ENCODE measurements around the gene CENPU.
"Not testable (repeated sequence)": the region's sequence is repeated elsewhere in the genome, so short reads cannot be mapped to it uniquely, and the experiment has no call there.

The CENPU gene

DNA sequence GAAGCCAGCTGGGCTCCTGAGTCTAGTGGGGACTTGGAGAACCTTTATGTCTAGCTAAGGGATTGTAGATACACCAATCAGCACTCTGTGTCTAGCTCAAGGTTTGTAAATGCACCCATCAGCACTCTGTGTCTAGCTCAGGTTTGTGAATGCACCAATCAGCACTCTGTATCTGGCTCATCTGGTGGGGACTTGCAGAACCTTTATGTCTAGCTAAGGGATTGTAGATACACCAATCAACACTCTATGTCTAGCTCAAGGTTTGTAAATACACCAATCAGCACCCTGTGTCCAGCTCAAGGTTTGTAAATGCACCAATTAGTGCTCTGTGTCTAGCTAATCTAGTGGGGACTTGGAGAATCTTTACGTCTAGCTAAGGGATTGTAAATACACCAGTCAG is 7.8 kb upstream of the CENPU start:
- ATAC-seq; H3K27ac Mint-ChIP-seq; H3K4me1 Mint-ChIP-seq; H3K36me3 Mint-ChIP-seq; H3K9me3 Mint-ChIP-seq; DNase-seq (ENCODE audit: low spot score in 2 of 2); H3K4me3 Mint-ChIP-seq: not testable (repeated sequence)

DNA sequence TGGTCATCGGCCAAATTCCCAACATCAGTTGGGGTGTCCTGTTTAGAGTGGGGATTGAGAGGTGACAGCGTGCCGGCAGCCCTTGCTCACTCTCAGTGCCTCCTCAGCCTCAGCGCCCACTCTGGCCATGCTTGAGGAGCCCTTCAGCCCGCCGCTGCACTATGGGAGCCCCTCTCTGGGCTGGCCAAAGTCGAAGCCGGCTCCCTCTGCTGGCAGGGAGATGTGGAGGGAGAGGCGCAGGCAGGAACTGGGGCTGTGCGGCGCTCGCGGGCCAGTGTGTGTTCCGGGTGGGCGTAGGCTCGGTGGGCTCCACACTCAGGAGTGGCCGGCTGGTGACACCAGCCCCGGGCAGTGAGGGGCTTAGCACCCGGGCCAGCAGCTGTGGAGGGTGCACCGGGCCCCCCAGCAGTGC is 7.1 kb upstream of the CENPU start:
- H3K4me3 Mint-ChIP-seq: no peak overlapping the region
- no peak overlapping the region for H3K27ac Mint-ChIP-seq
- no peaks in the 10 kb centered on the region for H3K36me3 Mint-ChIP-seq
- no peak for ATAC-seq
- DNase-seq (ENCODE audit: low spot score in 2 of 2): no peak
- H3K4me1 Mint-ChIP-seq: peaks cover 7% of the 10 kb centered on the region
- H3K9me3 Mint-ChIP-seq: no peaks in the 10 kb centered on the region

DNA sequence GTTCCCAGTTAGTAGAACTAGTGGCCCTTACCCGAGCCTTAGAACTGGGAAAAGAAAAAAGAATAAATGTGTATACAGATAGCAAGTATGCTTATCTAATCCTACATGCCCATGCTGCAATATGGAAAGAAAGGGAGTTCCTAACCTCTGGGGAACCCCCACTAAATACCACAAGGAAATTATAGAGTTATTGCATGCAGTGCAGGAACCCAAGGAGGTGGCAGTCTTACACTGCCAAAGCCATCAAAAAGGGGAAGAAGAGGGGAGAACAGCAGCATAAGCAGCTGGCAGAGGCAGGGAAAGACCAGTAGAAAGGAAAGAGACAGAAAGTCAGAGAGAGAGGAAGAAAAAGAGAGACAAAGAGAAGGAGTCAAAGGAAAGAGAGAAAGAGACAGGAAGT is 5.7 kb upstream of the CENPU start:
- not testable (repeated sequence) for H3K36me3 Mint-ChIP-seq; H3K4me1 Mint-ChIP-seq; H3K27ac Mint-ChIP-seq; DNase-seq (ENCODE audit: low spot score in 2 of 2); H3K9me3 Mint-ChIP-seq; H3K4me3 Mint-ChIP-seq; ATAC-seq

DNA sequence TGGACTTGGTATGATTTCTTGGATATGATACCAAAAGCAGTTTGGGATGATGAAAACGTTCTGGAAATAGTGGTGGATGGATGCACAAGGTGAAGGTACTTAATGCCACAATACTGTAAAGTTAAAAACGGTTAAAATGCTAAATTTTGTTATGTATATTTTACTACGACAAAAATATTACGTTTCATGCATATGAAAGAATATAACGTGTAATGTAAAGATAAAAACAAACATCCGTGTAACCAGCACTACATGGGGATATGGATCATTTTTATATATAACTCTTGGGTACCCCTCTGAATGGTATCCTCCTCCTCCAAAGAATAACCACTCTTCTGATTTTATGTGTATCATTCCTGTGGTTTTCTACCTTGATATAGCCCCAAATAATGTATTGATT is 862 bp upstream of the CENPU start:
- H3K36me3 Mint-ChIP-seq: peaks cover 43% of the 10 kb centered on the region
- peaks cover 17% of the 10 kb centered on the region for H3K4me1 Mint-ChIP-seq
- H3K27ac Mint-ChIP-seq: peak overlapping the region; percentile 90
- no peak for ATAC-seq
- H3K4me3 Mint-ChIP-seq: peak overlapping the region; percentile 94
- H3K9me3 Mint-ChIP-seq: no peaks in the 10 kb centered on the region
- no peak for DNase-seq (ENCODE audit: low spot score in 2 of 2)

DNA sequence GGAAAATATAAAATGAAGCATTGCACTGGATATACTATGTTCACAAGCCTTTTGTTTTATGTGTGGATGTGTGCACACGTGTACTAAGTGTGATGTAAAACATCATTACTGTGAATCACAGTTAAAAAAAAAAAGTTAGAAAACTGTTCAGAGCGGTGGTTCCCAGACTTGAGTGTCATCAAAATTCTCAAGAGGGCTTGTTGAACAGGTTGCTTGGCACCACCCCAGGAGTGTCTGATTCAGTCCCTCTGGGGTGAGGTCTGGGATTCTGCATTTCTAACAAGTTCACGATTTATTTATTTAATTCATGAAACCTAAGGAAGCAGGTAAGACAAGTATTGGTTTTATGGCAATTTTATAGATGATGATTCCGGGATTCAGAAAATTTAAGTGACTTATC is 1.8 kb downstream of the CENPU start:
- H3K36me3 Mint-ChIP-seq: peaks cover 70% of the 10 kb centered on the region
- H3K27ac Mint-ChIP-seq: peak overlapping the region; percentile 76
- H3K9me3 Mint-ChIP-seq: no peaks in the 10 kb centered on the region
- peaks cover 18% of the 10 kb centered on the region for H3K4me1 Mint-ChIP-seq
- ATAC-seq (no peak), DNase-seq (ENCODE audit: low spot score in 2 of 2) (no peak)
- H3K4me3 Mint-ChIP-seq: peak overlapping the region; percentile 94

DNA sequence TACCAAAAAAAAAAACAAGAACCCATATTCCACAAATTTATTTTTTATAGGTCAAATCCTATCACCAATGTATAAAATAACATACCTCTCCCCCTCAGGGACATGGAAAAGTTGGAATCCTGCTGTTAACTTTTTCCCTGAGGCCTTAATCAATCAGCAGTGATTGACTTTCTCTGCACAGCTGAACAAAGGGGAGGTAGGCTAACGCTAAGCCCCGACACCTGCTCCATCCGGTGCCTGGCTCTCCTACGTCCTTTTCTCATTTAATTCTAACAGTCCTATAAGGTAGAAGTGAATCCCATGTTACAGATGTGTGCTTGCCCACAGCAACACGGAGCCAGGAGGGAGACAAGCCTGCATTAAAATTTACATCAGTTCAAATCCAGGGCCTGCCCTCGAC is 2.8 kb downstream of the CENPU start:
- no peak overlapping the region for H3K4me3 Mint-ChIP-seq
- H3K9me3 Mint-ChIP-seq: no peaks in the 10 kb centered on the region
- peaks cover 22% of the 10 kb centered on the region for H3K4me1 Mint-ChIP-seq
- no peak for ATAC-seq
- no peak for DNase-seq (ENCODE audit: low spot score in 2 of 2)
- H3K36me3 Mint-ChIP-seq: peaks cover 80% of the 10 kb centered on the region
- no peak overlapping the region for H3K27ac Mint-ChIP-seq

DNA sequence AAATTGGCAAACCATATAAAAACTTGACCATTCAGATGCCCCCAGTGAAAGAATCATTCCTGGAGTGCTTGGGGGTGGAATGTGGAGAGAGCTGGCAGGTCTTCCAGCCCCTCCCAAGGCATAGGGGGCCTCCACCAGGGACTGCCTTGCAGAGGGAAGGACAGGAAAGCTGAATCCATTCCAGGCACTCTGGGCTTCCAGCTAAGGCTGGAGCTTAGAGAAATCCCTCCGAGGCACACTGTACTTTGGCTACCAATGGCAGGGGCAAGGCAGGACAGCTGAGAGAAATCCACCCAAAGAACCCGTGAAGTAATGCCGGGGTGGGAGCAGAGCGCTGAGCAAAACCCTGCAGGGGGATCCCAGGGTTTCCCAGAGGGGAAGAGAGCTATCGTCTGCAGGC is 4.0 kb downstream of the CENPU start:
- Mint-ChIP-seq H3K27ac (no peak overlapping the region), H3K4me3 (no peak overlapping the region), H3K36me3 (peaks cover 89% of the 10 kb centered on the region), H3K9me3 (no peaks in the 10 kb centered on the region), H3K4me1 (peaks cover 25% of the 10 kb centered on the region)
- ATAC-seq (no peak), DNase-seq (ENCODE audit: low spot score in 2 of 2) (no peak)

DNA sequence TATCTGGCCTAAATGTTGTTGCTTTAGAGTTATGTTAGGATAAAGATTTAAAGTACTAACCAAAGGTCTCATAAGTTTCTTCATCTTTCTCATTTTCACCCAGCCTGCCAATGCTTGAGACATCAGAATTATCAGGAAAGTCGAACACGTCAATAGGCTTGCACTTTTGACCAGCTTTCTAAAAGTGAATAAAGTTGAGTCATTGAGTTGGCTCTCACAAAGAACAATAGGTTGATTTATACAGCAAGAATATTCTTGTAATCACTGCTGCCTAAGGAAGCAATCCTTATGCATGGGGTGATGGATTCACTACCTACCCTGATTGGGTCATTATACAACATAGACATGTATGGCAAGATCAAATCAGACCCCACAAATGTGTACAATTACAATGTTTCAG is 5.0 kb downstream of the CENPU start:
- peaks cover 93% of the 10 kb centered on the region for H3K36me3 Mint-ChIP-seq
- no peak overlapping the region for H3K27ac Mint-ChIP-seq
- H3K9me3 Mint-ChIP-seq: no peaks in the 10 kb centered on the region
- ATAC-seq: no peak
- peaks cover 25% of the 10 kb centered on the region for H3K4me1 Mint-ChIP-seq
- no peak for DNase-seq (ENCODE audit: low spot score in 2 of 2)
- no peak overlapping the region for H3K4me3 Mint-ChIP-seq

DNA sequence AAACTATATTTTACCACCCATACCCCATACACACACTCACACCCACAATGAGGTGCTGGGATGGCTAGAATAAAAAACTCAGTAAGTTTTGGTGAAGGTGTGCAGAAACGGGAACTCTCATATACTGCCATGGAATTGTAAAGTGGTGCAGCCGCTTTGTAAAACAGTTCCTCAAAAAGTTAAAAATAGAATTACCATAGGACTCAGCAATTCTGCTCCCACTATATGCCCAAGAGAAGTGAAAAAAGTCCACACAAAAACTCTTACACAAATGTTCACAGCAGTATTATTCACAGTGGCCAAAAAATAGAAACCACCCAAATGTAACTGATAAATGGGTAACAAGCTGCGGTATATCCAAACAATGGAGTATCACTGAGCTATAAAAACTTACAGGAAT is 6.5 kb downstream of the CENPU start:
- Mint-ChIP-seq H3K4me3 (no peak overlapping the region), H3K9me3 (no peaks in the 10 kb centered on the region), H3K36me3 (peaks cover 93% of the 10 kb centered on the region), H3K4me1 (peaks cover 23% of the 10 kb centered on the region), H3K27ac (no peak overlapping the region)
- DNase-seq (ENCODE audit: low spot score in 2 of 2) (no peak), ATAC-seq (no peak)

DNA sequence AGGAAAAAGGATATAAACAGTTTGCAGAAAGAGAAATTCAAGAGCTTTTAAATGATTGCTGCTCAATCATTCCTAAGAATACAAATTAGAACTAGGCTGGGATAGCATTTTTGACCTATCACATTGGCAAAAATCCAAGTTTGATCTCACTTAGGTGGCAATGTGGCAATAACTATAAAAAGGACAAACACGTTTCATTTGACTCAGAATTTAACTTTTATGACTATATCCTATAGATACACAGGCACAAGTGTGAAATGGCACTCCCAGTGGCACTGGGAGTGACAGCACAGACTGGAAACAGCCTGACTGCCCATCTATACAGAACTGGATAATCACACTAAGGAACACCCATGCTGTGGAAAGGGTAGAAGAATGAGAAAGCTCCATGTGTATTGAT is 11.1 kb downstream of the CENPU start:
- H3K36me3 Mint-ChIP-seq: peaks cover 94% of the 10 kb centered on the region

DNA sequence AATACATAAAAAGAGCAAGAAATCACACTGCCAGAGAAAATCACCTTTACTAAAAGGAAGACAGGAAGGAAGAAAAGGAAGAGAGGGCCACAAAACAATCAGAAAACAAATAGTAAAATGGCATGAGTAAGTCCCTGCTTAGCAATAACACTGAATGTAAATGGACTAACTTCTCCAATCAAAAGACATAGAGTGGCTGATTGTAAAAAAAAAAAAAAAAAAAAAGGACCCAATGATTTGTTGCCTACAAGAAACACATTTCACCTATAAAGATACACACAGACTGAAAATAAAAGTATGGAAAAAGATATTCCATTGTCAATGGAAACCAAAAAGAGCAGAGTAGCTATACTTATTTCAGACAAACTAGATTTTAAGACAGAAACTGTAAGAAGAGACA is 12.6 kb downstream of the CENPU start:
- Mint-ChIP-seq H3K9me3 (peaks cover 13% of the 10 kb centered on the region), H3K4me1 (peaks cover 18% of the 10 kb centered on the region), H3K27ac (no peak overlapping the region), H3K4me3 (no peak overlapping the region), H3K36me3 (peaks cover 91% of the 10 kb centered on the region)
- DNase-seq (ENCODE audit: low spot score in 2 of 2) (no peak), ATAC-seq (no peak)

More for the DNA sequence above, 11.1 kb downstream of the CENPU start:
- Mint-ChIP-seq H3K4me1 (peaks cover 21% of the 10 kb centered on the region), H3K9me3 (peaks cover 13% of the 10 kb centered on the region), H3K4me3 (no peak overlapping the region), H3K27ac (no peak overlapping the region)
- no peak for DNase-seq (ENCODE audit: low spot score in 2 of 2)
- ATAC-seq: peak; percentile 51

DNA sequence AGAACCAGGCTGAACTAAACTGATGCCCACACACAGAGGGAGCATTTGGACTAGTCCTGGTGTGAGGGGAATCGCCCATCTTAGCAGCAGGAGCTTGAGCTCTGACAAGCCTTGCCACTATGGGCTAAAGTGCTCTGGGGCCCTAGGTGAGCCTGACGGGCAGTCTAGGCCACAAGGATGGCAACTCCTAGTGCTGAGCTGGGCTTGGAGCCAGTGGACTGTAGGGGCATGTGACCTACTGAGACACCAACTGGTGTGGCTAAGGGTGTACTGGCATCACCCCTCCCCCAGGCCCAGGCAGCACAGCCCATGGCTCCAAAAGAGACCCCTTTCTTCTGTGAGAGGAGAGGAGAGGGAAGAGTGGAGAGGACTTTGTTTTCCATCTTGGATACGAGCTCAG is 14.5 kb downstream of the CENPU start:
- Mint-ChIP-seq H3K9me3 (peaks cover 13% of the 10 kb centered on the region), H3K27ac (no peak overlapping the region), H3K36me3 (peaks cover 93% of the 10 kb centered on the region), H3K4me1 (peaks cover 14% of the 10 kb centered on the region), H3K4me3 (no peak overlapping the region)
- DNase-seq (ENCODE audit: low spot score in 2 of 2) (no peak), ATAC-seq (no peak)

DNA sequence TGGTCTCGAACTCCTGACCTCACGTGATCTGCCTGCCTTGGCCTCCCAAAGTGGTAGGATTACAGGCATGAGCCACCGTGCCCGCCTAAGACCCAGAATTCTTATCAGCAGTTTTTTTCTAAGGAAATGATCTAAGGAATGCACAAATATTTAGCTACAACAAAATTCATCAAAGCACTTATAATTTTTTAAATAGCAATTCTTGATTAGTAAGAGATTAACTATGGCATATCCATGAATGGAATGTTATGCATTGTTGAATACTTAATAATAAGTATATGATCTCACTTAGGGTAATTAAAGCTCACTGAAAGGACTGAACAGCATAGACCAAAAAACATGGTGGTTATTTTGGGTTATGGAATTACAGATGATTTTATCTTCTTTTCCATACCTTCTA is 18.4 kb downstream of the CENPU start:
- H3K4me1 Mint-ChIP-seq: peaks cover 8% of the 10 kb centered on the region
- H3K4me3 Mint-ChIP-seq: no peak overlapping the region
- H3K9me3 Mint-ChIP-seq: peaks cover 5% of the 10 kb centered on the region
- ATAC-seq: no peak
- no peak overlapping the region for H3K27ac Mint-ChIP-seq
- DNase-seq (ENCODE audit: low spot score in 2 of 2): no peak
- peaks cover 81% of the 10 kb centered on the region for H3K36me3 Mint-ChIP-seq

DNA sequence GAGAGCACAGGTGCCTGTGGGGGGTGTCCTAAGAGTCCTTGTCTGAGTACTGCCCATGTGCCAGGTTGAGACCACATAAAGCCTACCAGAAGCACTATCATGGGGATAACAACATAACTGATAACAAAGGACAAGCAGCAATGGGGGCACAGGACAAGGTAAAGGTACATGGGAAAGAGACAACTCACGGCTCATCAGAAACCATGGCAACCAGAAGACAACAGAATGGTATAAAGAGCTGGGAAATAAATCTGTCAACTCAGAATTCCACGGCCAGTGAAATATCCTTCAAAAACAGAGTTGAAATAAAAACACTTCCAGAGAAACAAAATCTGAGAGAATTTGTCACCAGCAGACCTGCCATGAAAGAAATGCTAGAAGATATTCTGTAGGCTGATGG is 20.0 kb downstream of the CENPU start:
- no peak overlapping the region for H3K27ac Mint-ChIP-seq
- no peaks in the 10 kb centered on the region for H3K9me3 Mint-ChIP-seq
- H3K4me3 Mint-ChIP-seq: no peak overlapping the region
- H3K4me1 Mint-ChIP-seq: peaks cover 7% of the 10 kb centered on the region
- ATAC-seq (no peak), DNase-seq (ENCODE audit: low spot score in 2 of 2) (no peak)
- peaks cover 82% of the 10 kb centered on the region for H3K36me3 Mint-ChIP-seq

DNA sequence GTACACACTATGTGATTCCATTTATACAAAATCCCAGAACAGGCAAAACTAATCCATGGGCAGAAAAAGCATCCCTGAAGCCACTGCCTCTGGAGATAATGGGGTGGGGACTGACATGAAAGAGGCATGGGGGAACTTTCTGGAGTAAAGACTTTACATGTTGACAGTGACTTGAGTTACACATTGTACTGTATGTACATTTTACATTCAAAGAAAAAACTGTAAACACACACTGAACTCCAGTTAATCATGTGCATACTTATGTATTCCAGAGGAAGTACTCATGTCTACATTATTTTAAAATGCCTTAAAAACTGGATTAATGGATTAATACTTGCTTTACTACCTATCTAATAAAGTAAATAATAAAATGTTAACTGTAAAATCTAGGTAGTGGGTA is 21.6 kb downstream of the CENPU start:
- H3K4me3 Mint-ChIP-seq: no peak overlapping the region
- peaks cover 4% of the 10 kb centered on the region for H3K4me1 Mint-ChIP-seq
- ATAC-seq (no peak), DNase-seq (ENCODE audit: low spot score in 2 of 2) (no peak)
- H3K9me3 Mint-ChIP-seq: no peaks in the 10 kb centered on the region
- peaks cover 88% of the 10 kb centered on the region for H3K36me3 Mint-ChIP-seq
- no peak overlapping the region for H3K27ac Mint-ChIP-seq

DNA sequence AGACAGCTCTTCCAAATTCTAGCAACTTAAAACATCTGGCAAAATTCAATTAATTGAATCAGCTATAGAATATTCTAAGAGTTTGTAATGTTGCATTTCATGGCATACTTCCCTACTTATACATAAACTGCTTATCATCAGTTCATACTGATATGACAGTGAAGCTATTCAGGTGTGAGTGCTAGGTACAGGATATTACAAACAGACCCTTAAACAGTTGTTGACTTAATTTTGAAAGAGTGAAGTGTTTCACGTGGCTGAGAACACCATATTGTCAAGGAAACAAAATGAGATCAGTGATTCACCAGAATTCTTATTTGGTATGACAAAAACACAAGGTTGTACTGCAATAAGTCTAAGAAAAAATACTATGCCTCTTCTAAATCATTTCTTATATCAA is 27.4 kb downstream of the CENPU start:
- no peak overlapping the region for H3K4me3 Mint-ChIP-seq
- DNase-seq (ENCODE audit: low spot score in 2 of 2) (no peak), ATAC-seq (peak; percentile 50)
- H3K4me1 Mint-ChIP-seq: peaks cover 25% of the 10 kb centered on the region
- H3K36me3 Mint-ChIP-seq: peaks cover 85% of the 10 kb centered on the region
- H3K9me3 Mint-ChIP-seq: no peaks in the 10 kb centered on the region
- peak overlapping the region; percentile 2 for H3K27ac Mint-ChIP-seq

DNA sequence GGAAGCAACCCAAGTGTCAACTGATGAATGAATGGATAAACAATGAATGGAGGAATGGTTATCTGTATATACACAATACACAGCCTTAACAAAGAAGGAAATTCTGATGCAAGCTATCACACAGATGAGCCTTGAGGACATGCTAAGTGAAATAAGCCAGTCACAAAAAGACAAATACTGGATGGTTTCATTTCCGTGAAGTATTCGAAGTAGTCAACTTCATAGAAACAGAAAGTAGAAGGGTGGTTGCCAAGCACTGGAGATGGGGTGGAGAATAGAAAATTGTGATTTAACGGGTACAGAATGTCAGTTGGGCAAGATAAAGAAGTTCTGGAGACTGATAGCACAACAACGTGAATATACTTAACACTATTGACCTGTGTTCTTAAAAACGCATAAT is 28.2 kb downstream of the CENPU start:
- peak; percentile 78 for ATAC-seq
- no peak for DNase-seq (ENCODE audit: low spot score in 2 of 2)
- H3K9me3 Mint-ChIP-seq: no peaks in the 10 kb centered on the region
- H3K4me1 Mint-ChIP-seq: peaks cover 25% of the 10 kb centered on the region
- H3K4me3 Mint-ChIP-seq: no peak overlapping the region
- H3K36me3 Mint-ChIP-seq: peaks cover 78% of the 10 kb centered on the region
- H3K27ac Mint-ChIP-seq: no peak overlapping the region

All from stimulated activated effector memory CD8-positive, alpha-beta T cell treated with anti-CD3 and anti-CD28 coated beads, Interleukin-12 subunit alpha, Interleukin-12 subunit beta, amount 100 ng/mL, for 72 hours (primary cell).